C4-2B (cell line): Measurements from ENCODE around the gene SHROOM3.

Experiments
- H3K27ac ChIP-seq: fragments of 450-650 bp; 2 replicates; pipeline ENCODE4 v1.5.1; 2017
- ZFX ChIP-seq: fragments of 450-650 bp; IDR thresholded peaks from 2 replicates; pipeline ENCODE4 v1.6.1; 2017
- TF ChIP-seq, protein P1 (sequence below): fragments of 450-650 bp; conservative IDR thresholded peaks from 2 replicates; pipeline ENCODE4 v1.5.1; 2017; ENCODE audit warnings: mild to moderate bottlenecking

SHROOM3 gene

DNA sequence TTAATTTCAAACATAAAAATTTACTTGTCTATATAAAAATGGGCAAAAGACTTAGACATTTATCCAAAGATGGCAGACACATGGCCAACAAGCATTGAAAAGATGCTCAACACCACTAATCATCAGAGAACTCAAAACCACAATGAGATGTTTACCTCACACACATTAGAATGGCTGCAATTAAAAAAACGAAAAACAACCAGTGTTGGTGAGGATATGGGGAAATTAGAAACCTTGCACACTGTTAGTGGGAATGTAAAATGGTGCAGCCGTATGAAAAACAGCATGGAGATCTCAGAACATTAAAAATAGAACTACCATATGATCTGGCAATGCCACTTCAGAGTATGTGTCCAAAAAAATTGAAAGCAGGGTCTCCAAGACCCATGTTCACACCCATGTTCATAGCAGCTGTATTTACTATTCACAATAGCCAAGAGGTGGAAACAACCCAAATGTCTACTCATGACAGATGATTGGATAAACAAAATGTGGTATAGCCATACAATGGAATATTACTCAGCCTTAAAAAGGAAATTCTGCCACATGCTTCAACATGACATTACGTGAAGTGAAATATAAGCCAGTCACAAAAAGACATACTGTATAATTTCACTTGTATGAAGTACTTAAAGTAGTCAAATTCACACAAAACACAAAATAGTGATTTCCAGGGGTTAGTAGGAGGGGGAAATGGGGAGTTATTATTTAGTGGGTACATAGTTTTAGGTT lies 316.7 kb downstream of the SHROOM3 start:
- H3K27ac ChIP-seq, result no peak overlapping the region
- TF ChIP-seq ZFX, result no peak
- TF ChIP-seq, protein P1, sequence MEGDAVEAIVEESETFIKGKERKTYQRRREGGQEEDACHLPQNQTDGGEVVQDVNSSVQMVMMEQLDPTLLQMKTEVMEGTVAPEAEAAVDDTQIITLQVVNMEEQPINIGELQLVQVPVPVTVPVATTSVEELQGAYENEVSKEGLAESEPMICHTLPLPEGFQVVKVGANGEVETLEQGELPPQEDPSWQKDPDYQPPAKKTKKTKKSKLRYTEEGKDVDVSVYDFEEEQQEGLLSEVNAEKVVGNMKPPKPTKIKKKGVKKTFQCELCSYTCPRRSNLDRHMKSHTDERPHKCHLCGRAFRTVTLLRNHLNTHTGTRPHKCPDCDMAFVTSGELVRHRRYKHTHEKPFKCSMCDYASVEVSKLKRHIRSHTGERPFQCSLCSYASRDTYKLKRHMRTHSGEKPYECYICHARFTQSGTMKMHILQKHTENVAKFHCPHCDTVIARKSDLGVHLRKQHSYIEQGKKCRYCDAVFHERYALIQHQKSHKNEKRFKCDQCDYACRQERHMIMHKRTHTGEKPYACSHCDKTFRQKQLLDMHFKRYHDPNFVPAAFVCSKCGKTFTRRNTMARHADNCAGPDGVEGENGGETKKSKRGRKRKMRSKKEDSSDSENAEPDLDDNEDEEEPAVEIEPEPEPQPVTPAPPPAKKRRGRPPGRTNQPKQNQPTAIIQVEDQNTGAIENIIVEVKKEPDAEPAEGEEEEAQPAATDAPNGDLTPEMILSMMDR, result no peak

DNA sequence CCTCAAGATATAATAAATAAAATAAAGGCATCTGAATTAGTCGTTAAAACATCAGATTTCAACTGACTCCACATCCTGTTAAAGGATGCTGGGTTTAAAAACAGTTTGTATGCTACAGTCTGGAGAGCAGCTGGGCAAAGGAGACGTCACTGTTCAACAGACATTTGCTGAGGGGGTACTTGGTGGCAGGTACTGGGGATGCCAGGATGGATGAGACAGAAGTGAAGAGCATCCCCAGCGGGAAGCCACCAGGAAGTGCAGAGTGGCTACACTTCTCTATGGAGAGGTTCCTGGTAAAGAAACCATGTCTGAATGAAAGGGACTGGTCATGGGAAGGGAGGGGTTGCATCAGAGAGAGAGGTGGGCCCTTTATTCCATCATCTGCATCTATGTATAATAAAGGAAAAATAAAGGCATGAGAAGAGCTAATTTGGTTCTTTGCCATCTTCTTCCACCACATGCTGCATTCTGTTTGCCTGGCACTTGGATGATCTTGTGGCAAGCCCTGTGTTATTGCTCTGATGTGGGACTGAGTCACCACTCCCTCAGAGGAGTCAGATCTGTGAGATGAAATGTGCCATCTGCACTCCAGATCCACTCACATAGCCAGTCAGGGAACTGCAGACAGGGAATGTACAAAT lies 318.0 kb downstream of the SHROOM3 start:
- no peak overlapping the region for H3K27ac ChIP-seq
- no peak for TF ChIP-seq ZFX
- TF ChIP-seq, protein P1, result no peak

DNA sequence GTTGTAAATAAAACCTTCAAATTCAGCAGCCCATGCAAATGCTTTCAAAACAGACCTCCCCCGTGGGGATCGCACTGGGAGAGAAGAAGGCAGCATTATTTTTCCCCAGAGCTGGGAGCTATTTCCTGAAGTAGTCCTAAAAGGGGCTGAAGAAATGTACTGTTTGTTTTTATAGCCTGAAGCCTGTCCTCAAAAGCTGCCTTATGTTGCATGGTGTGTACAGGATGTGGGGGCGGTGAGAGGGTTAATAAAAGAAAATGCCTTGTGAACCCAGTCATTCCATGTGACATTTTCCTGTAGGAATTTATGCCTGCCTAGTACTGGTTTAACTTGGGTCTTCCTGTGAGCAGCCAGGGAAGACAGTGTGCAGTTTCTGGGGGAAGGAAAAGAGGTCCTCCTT lies 318.8 kb downstream of the SHROOM3 start:
- TF ChIP-seq ZFX, result no peak
- TF ChIP-seq, protein P1, result no peak
- no peak overlapping the region for H3K27ac ChIP-seq

DNA sequence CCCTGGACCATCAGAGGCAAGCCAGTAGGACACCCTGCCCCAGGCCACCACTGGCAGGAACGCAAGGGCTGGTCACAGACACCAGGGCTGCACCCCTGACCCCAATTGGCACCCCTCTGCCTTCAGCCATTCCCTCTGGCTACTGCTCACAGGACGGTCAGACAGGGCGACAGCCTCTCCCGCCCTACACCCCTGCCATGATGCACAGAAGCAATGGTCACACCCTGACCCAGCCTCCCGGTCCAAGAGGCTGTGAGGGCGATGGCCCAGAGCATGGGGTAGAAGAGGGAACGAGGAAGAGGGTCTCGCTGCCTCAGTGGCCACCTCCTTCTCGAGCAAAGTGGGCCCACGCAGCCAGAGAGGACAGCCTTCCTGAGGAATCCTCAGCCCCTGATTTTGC lies 319.4 kb downstream of the SHROOM3 start:
- TF ChIP-seq, protein P1, result no peak
- TF ChIP-seq ZFX, result no peak
- no peak overlapping the region for H3K27ac ChIP-seq

DNA sequence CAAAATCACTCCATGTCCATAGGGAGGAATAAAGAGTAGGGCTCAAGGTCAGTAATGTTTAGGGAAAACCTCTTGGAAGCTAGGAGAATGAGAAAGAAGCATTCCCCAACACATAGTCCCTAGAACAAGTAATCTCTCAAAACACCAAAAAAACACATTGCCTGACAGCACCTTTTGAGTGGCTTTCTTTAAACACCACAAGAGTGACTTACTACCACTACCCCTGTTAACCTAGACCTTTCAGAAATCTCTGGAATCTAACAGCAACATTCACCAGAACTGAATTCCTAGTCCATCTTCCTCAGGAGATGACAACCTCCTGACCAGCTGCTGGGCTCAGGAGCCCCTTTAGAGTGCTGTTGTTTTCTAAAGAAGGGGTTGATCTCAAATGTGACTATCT lies 320.7 kb downstream of the SHROOM3 start:
- no peak overlapping the region for H3K27ac ChIP-seq
- TF ChIP-seq ZFX, result no peak
- TF ChIP-seq, protein P1, result no peak

DNA sequence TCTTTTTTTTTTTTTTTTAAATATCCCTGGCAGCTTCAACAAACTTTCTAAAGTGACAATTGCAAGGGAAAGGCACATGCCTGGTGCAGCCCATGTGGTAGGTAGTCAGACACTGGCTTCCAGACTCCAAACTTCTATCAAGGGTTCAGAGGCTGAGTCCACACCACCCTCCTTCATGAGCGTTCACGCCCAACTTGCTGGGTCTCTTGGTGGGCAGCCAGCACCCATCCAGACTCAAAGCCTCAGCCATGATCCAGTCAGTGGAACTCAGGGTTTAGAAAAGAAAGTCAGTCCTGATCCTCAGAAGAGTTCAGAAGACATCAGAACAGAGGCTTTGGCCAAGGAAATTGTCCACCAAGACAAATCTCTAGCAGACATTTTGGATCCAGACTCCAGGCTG lies 321.4 kb downstream of the SHROOM3 start:
- TF ChIP-seq ZFX, result no peak
- TF ChIP-seq, protein P1, result no peak
- no peak overlapping the region for H3K27ac ChIP-seq

DNA sequence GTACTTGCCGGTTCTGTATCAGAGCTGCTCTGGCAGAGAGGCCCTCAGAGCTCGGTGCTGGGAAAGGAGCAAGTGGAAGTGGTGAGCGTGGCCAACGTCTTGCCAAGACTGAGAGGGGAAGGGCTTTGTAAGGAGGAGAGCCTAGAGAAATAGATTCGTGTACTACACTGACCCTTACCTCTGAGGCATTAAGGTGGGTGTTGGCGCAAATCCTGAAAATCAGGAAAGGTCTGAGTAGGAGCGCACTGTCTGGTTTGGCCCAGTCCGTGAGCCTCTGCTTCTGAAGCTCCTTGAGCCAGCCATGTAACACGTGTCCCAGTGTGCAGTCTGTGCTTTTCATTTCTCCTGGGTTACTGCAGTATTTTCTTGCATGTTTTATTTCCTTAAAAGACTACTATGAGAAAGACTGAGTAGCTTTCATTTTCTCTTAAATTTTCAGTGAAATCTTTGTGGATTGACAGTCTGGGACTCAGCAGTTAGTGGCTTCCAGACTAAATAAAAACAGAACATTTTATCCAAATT lies 322.4 kb downstream of the SHROOM3 start:
- peak overlapping the region; percentile 23; the same call in 1 of the 2 replicates for H3K27ac ChIP-seq
- TF ChIP-seq, protein P1, result no peak
- no peak for TF ChIP-seq ZFX
